HepG2 (cell line): ENCODE data around the gene NAIF1. TPM values are rescaled to one million over a fixed set of nuclear protein-coding genes. Genes with fewer than 3 reads are reported as not detected.

Source experiments
- ATAC-seq: fragments of 200-7000 bp; cut with Tn5 transposase; 3 replicates; pipeline ENCODE4 v1.9.1; 2020; ENCODE audit warnings: mild to moderate bottlenecking, moderate library complexity
- BruUV-seq: library from RNA; stranded (reverse); fragments of 400-500 nt; replicated peaks from 2 replicates; lab custom pipeline; 2021; lab: Mats Ljungman, UMichigan
- CTCF ChIA-PET: fragments of 300-600 bp; formaldehyde crosslinking; extraction: SDS; loops from one replicate; lab custom pipeline; 2021; ENCODE audit warnings: low total read pairs, inconsistent platforms, low intra/inter-chr PET ratio; lab: Yijun Ruan, JAX
- POLR2A ChIA-PET: fragments of 350-600 bp; sonication (Branson Sonifier 250); formaldehyde crosslinking; loops from one replicate; lab custom pipeline; 2020; ENCODE audit warnings: antibody characterized with exemption, inconsistent platforms; lab: Yijun Ruan, JAX
- DNase-seq: peaks from one replicate; pipeline ENCODE4 v3.0.0-alpha.2; 2015; ENCODE audit warnings: low spot score
- FAIRE-seq: peaks from 3 replicates; lab custom pipeline; 2011; peaks lifted over from hg19 to GRCh38; lab: Jason Lieb, UNC
- H2AFZ ChIP-seq: one replicate; pipeline ENCODE4 v1.6.1; 2011; ENCODE audit warnings: low read length, inconsistent platforms
- H3K27ac ChIP-seq: fragments of 300-600 bp; 3 replicates; pipeline ENCODE4 v1.8.0; 2011; ENCODE audit warnings: mixed run types, mild to moderate bottlenecking, mixed read lengths, low read length, inconsistent platforms; ENCODE audit not compliant: insufficient read depth; ENCODE audit errors: extremely low read length
- H3K27me3 ChIP-seq, 2 experiments: fragments of 200-600 bp in 1 of 2; 2 replicates in 1 of 2; 3 replicates in 1 of 2; pipeline versions ENCODE4 v1.6.0 to v1.8.0; 2011; ENCODE audit warnings: low read length in 2 of 2, mild to moderate bottlenecking in 2 of 2, moderate library complexity in 2 of 2, inconsistent platforms in 1 of 2; ENCODE audit not compliant: insufficient read depth in 2 of 2, control insufficient read depth in 1 of 2
- H3K36me3 ChIP-seq, 2 experiments: fragments of 200-600 bp in 1 of 2; replicated peaks in 1 of 2; 2 replicates in 1 of 2; 3 replicates in 1 of 2; pipeline versions ENCODE4 v1.5.1 to v1.8.0; 2011; ENCODE audit warnings: low read length in 2 of 2, inconsistent platforms in 1 of 2; ENCODE audit not compliant: insufficient read depth in 2 of 2, control insufficient read depth in 1 of 2
- H3K4me1 ChIP-seq: 2 replicates; pipeline ENCODE4 v1.5.1; 2012; ENCODE audit warnings: low read length, inconsistent platforms; ENCODE audit not compliant: insufficient read depth
- H3K4me2 ChIP-seq: 2 replicates; pipeline ENCODE4 v1.6.0; 2011; ENCODE audit warnings: low read depth, low read length, inconsistent platforms
- H3K4me3 ChIP-seq, 3 experiments: fragments of 200-600 bp in 1 of 3; sonication (generic), shearing (Covaris generic) in 1 of 3; replicated peaks in 1 of 3; 2 replicates each; pipeline ENCODE4 v1.5.1; 2011 to 2016; ENCODE audit warnings: low read length in 3 of 3, inconsistent platforms in 2 of 3, low read depth in 2 of 3, mild to moderate bottlenecking in 2 of 3, control low read depth in 1 of 3, mixed read lengths in 1 of 3; ENCODE audit not compliant: insufficient read depth in 1 of 3
- H3K79me2 ChIP-seq: one replicate; pipeline ENCODE4 v1.6.1; 2011; ENCODE audit warnings: low read length, inconsistent platforms; ENCODE audit not compliant: insufficient read depth
- H3K9ac ChIP-seq: 2 replicates; pipeline ENCODE4 v1.6.0; 2011; ENCODE audit warnings: mild to moderate bottlenecking, low read depth, low read length, inconsistent platforms; ENCODE audit not compliant: insufficient read depth
- H3K9me3 ChIP-seq: 2 replicates; pipeline ENCODE4 v1.5.1; 2012; ENCODE audit warnings: mild to moderate bottlenecking, low read length
- H4K20me1 ChIP-seq: 2 replicates; pipeline ENCODE4 v1.6.0; 2011; ENCODE audit warnings: inconsistent platforms, mild to moderate bottlenecking, low read length, moderate library complexity; ENCODE audit not compliant: insufficient read depth
- AGO2 ChIP-seq: fragments of 200-400 bp; formaldehyde crosslinking; optimal IDR thresholded peaks from 2 replicates; pipeline ENCODE3; 2017; ENCODE audit warnings: mild to moderate bottlenecking, low read depth, low read length, moderate library complexity
- BRD4 ChIP-seq: sonication (generic); formaldehyde crosslinking; IDR thresholded peaks from 2 replicates; pipeline ENCODE4 v1.4.0; 2020; ENCODE audit warnings: missing genetic modification reagents
- CBX1 ChIP-seq: IDR thresholded peaks from one replicate; pipeline ENCODE4 v1.6.1; 2016; ENCODE audit warnings: antibody characterized with exemption, low read depth
- HBP1 ChIP-seq: IDR thresholded peaks from 2 replicates; pipeline ENCODE4 v1.6.1; 2016; ENCODE audit warnings: low read depth, control low read depth
- HCFC1 ChIP-seq: fragments of 150-350 bp; IDR thresholded peaks from 2 replicates; pipeline ENCODE4 v1.6.1; 2014; ENCODE audit warnings: low read depth, low read length
- HIC2 ChIP-seq: sonication (generic); formaldehyde crosslinking; IDR thresholded peaks from 2 replicates; pipeline ENCODE4 v1.9.0; 2022; ENCODE audit warnings: low read depth, missing genetic modification reagents
- JUNB ChIP-seq: sonication (generic); formaldehyde crosslinking; IDR thresholded peaks from 2 replicates; pipeline ENCODE4 v1.8.0; 2022; ENCODE audit warnings: missing genetic modification reagents, mild to moderate bottlenecking, borderline replicate concordance
- KLF16 ChIP-seq, 2 experiments: sonication (generic) in 1 of 2; formaldehyde crosslinking in 1 of 2; IDR thresholded peaks; 2 replicates each; pipeline versions ENCODE4 v1.6.1 to v1.8.0; 2016 to 2023; ENCODE audit warnings: missing genetic modification reagents in 2 of 2, missing compliant biosample characterization in 1 of 2
- PCBP1 ChIP-seq: fragments of 200-400 bp; formaldehyde crosslinking; IDR thresholded peaks from 2 replicates; pipeline ENCODE4 v1.6.1; 2017; ENCODE audit warnings: mild to moderate bottlenecking, low read depth, low read length, borderline replicate concordance
- PHF8 ChIP-seq: sonication (generic); formaldehyde crosslinking; IDR thresholded peaks from 2 replicates; pipeline ENCODE4 v1.5.0; 2020; ENCODE audit warnings: missing genetic modification reagents
- POLR2AphosphoS2 ChIP-seq: IDR thresholded peaks from 2 replicates; pipeline ENCODE4 v1.6.1; 2011; ENCODE audit warnings: low read depth, low read length, improper control_type of control experiment
- SRSF9 ChIP-seq: fragments of 200-400 bp; formaldehyde crosslinking; IDR thresholded peaks from 2 replicates; pipeline ENCODE4 v1.6.1; 2018; ENCODE audit warnings: borderline replicate concordance, mild to moderate bottlenecking, low read depth, low read length; ENCODE audit not compliant: insufficient read depth, poor library complexity, severe bottlenecking
- THRA ChIP-seq: sonication (generic); formaldehyde crosslinking; IDR thresholded peaks from 2 replicates; pipeline ENCODE4 v1.4.0; 2020; ENCODE audit warnings: missing genetic modification reagents, borderline replicate concordance
- U2AF1 ChIP-seq: fragments of 200-400 bp; formaldehyde crosslinking; optimal IDR thresholded peaks from 2 replicates; pipeline ENCODE3; 2017; ENCODE audit warnings: mild to moderate bottlenecking, low read depth, low read length
- YY1 ChIP-seq: IDR thresholded peaks from 2 replicates; pipeline ENCODE4 v1.6.1; 2011; ENCODE audit warnings: low read length, low read depth, moderate library complexity, mild to moderate bottlenecking; ENCODE audit not compliant: insufficient read depth, insufficient replicate concordance
- ZBTB3 ChIP-seq: sonication (generic); formaldehyde crosslinking; IDR thresholded peaks from 2 replicates; pipeline ENCODE4 v1.4.0; 2020; ENCODE audit warnings: low read depth, mild to moderate bottlenecking, moderate library complexity, missing genetic modification reagents, borderline replicate concordance
- ZFP90 ChIP-seq: sonication (generic); formaldehyde crosslinking; IDR thresholded peaks from 2 replicates; pipeline ENCODE4 v1.8.0; 2022; ENCODE audit warnings: missing genetic modification reagents, mild to moderate bottlenecking, inconsistent platforms, borderline replicate concordance
- ZNF558 ChIP-seq: sonication (generic); formaldehyde crosslinking; IDR thresholded peaks from 2 replicates; pipeline ENCODE4 v1.9.0; 2022; ENCODE audit warnings: mild to moderate bottlenecking, missing genetic modification reagents, borderline replicate concordance
- ZNF7 ChIP-seq: IDR thresholded peaks from 2 replicates; pipeline ENCODE4 v1.6.1; 2016; ENCODE audit warnings: missing biosample characterization, missing genetic modification reagents
- ZNF790 ChIP-seq: sonication (generic); formaldehyde crosslinking; IDR thresholded peaks from 2 replicates; pipeline ENCODE4 v1.8.0; 2022; ENCODE audit warnings: missing genetic modification reagents, mild to moderate bottlenecking, borderline replicate concordance
- ZSCAN31 ChIP-seq: sonication (generic); formaldehyde crosslinking; IDR thresholded peaks from 2 replicates; pipeline ENCODE4 v1.5.0; 2020; ENCODE audit warnings: low read depth, mild to moderate bottlenecking, missing genetic modification reagents
- WGBS: methylation state at CpG from one replicate; pipeline ENCODE4 v1.1.6; 2017; ENCODE audit warnings: low lambda C conversion rate; 5-methylcytosine and 5-hydroxymethylcytosine counted together
- in situ Hi-C: cut with HindIII; loops from 2 replicates; pipeline ENCODE4 v1.10.0; 2017; ENCODE audit warnings: low pct_unique_long_range_greater_than_20kb; ENCODE audit not compliant: extremely low pct_ligation_motif_present
- intact Hi-C: fragments of 100-400 bp; cut with micrococcal nuclease; formaldehyde crosslinking; loops from one replicate; pipeline ENCODE4 v1.10.0; 2022; ENCODE audit not compliant: unreplicated experiment
- polyA plus RNA-seq, 8 experiments: library from polyadenylated mRNA; depleted of rRNA in 3 of 8; stranded (reverse) in 7 of 8; unstranded in 1 of 8; fragments of >200 nt; fragmentation: Illumina TruSeq in 4 of 8; extraction: Trizol in 4 of 8; gene quantifications; 2 replicates each; pipeline versions ENCODE4 v1.2.1 to v1.2.3, GENCODE V29; 2011 to 2016; ENCODE audit warnings: low read depth in 4 of 8, missing spikeins in 1 of 8, mixed read lengths in 1 of 8; ENCODE audit not compliant: insufficient read depth in 1 of 8
- total RNA-seq, 5 experiments: library from RNA; depleted of rRNA; stranded (reverse); fragments of >200 nt; fragmentation: Illumina TruSeq; extraction: Trizol; gene quantifications; 2 replicates each; pipeline ENCODE4 v1.2.3, GENCODE V29; 2016; ENCODE audit warnings: low read depth in 1 of 5

The NAIF1 gene
- total and polyA plus RNA-seq, 2 of the 13 experiments (the other 11 are each of a cell fraction or from before 2014, with no cell fraction given): 6.0 to 6.9 TPM

GRCh38 chr9:128103589-128103962 is 36.5 kb upstream of the NAIF1 start:
- POLR2A ChIA-PET: interaction anchor here (0.7 to 2.7 kb wide), 17 partner anchors 9 to 153 kb away, joined by 3 to 40 read pairs (median 5); partner anchors contain the start of genes EEIG1, NAIF1 and SLC25A25
- Histone ChIP-seq H3K4me1 (peaks cover 91% of the 10 kb centered on the region), H3K79me2 (peaks cover 30% of the 10 kb centered on the region), H4K20me1 (peaks cover 17% of the 10 kb centered on the region; the same call in 1 of the 2 replicates), H3K36me3 (peaks cover 23 to 55% of the 10 kb centered on the region in 2 experiments), H3K27ac (peak overlapping the region; percentile 90), H3K27me3 (no peaks in the 10 kb centered on the region; a peak in 1 of 5 replicates), H3K4me3 (peak overlapping the region in 1 of 3 experiments; percentile 38; a peak in 2 of 6 replicates), H3K4me2 (peak overlapping the region; percentile 61), H3K9me3 (no peaks in the 10 kb centered on the region), H2AFZ (no peak overlapping the region), H3K9ac (peak overlapping the region; percentile 62)
- intact Hi-C loops: loop anchor here (1.0 to 5.0 kb wide), 2 partner anchors 12 to 36 kb away; partner anchors contain the start of genes NAIF1 and SLC25A25
- FAIRE-seq (no peak), ATAC-seq (peak; percentile 36), DNase-seq (peak; percentile 41)
- BruUV-seq: no TSS peak
- in situ Hi-C loops: no loop called here
- CTCF ChIA-PET: interaction anchor here (1.3 to 2.6 kb wide), 2 partner anchors 14 to 20 kb away, joined by 5 to 14 read pairs; no protein-coding TSS in a partner anchor
- 15% methylated on average over 5 of the region's 8 CpGs for WGBS
- TF ChIP-seq ZFP90 (CRISPR knock-in tag) (no peak), ZBTB3 (CRISPR knock-in tag) (no peak), YY1 (no peak), SRSF9 (no peak), HCFC1 (no peak), JUNB (CRISPR knock-in tag) (no peak), CBX1 (no peak), PHF8 (CRISPR knock-in tag) (peak; percentile 2; the same call in 1 of the 2 replicates), PCBP1 (no peak), BRD4 (CRISPR knock-in tag) (no peak), ZNF7 (CRISPR knock-in tag) (no peak), AGO2 (peak; percentile 25), ZNF790 (CRISPR knock-in tag) (no peak), ZNF558 (no peak), THRA (no peak), HBP1 (CRISPR knock-in tag) (0 out of 2 replicates have a peak, but pooled peaks have one; percentile 9), U2AF1 (peak; percentile 34), KLF16 (CRISPR knock-in tag; IDR thresholded peaks at IDR 0.05) (no peak), ZSCAN31 (CRISPR knock-in tag) (no peak), HIC2 (CRISPR knock-in tag) (no peak), POLR2AphosphoS2 (no peak)
